Chondrocyte (in vitro differentiated cells): ENCODE results near the gene PFKP. TPM values are rescaled to one million over a fixed set of nuclear protein-coding genes. Genes with fewer than 3 reads are reported as not detected.

Source experiments
- DNase-seq: peaks from one replicate; pipeline ENCODE4 v3.0.0; 2021; ENCODE audit warnings: mixed read lengths, low spot score
- H3K27ac Mint-ChIP-seq: one replicate; pipeline ENCODE4 v1.8.0; 2021; ENCODE audit warnings: mild to moderate bottlenecking, moderate library complexity, mixed read lengths; ENCODE audit not compliant: unreplicated experiment
- H3K27me3 Mint-ChIP-seq: 2 replicates; pipeline ENCODE4 v1.8.0; 2021; ENCODE audit warnings: low read depth, mixed read lengths
- H3K36me3 Mint-ChIP-seq: 2 replicates; pipeline ENCODE4 v1.8.0; 2021; ENCODE audit warnings: low read depth, mixed read lengths
- H3K4me1 Mint-ChIP-seq: 2 replicates; pipeline ENCODE4 v1.8.0; 2021; ENCODE audit warnings: low read depth, mild to moderate bottlenecking, mixed read lengths
- H3K4me3 Mint-ChIP-seq: one replicate; pipeline ENCODE4 v1.8.0; 2021; ENCODE audit warnings: mild to moderate bottlenecking, moderate library complexity, mixed read lengths; ENCODE audit not compliant: unreplicated experiment
- H3K9me3 Mint-ChIP-seq: 2 replicates; pipeline ENCODE4 v1.8.0; 2021; ENCODE audit warnings: low read depth, mixed read lengths
- total RNA-seq: library from RNA; stranded (reverse); gene quantifications from 3 replicates; pipeline ENCODE4 v1.2.1, GENCODE V29; 2021
- TF ChIP-seq, protein P1 (sequence below): fragments of 200-600 bp; sonication (generic); IDR thresholded peaks from 2 replicates; pipeline ENCODE4 v1.5.0; 2021; ENCODE audit warnings: antibody characterized with exemption, mild to moderate bottlenecking, moderate library complexity

PFKP gene
- total RNA-seq, 1 donor from 2014 or later = 182 TPM

DNA sequence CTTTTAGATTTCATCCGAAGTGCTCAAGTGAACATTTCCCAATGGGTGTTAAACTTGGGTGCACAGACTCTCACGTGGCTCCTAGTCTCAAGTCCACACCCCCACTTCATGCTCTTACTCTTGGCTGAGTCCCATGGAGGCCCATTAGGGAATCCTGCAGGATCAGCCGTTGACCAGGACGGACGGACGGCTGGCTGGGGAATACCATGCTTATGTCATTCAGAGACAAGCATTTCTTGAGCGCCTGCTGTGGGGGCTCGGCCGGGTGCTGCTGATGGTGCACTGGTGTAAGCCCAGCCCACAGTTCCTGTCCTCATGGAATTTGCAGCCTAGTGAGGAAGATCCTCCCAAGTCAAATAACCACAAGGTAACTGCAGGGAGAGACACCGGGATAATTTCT is 60.6 kb downstream of the PFKP start:
- peaks cover 34% of the 10 kb centered on the region for H3K36me3 Mint-ChIP-seq

DNA sequence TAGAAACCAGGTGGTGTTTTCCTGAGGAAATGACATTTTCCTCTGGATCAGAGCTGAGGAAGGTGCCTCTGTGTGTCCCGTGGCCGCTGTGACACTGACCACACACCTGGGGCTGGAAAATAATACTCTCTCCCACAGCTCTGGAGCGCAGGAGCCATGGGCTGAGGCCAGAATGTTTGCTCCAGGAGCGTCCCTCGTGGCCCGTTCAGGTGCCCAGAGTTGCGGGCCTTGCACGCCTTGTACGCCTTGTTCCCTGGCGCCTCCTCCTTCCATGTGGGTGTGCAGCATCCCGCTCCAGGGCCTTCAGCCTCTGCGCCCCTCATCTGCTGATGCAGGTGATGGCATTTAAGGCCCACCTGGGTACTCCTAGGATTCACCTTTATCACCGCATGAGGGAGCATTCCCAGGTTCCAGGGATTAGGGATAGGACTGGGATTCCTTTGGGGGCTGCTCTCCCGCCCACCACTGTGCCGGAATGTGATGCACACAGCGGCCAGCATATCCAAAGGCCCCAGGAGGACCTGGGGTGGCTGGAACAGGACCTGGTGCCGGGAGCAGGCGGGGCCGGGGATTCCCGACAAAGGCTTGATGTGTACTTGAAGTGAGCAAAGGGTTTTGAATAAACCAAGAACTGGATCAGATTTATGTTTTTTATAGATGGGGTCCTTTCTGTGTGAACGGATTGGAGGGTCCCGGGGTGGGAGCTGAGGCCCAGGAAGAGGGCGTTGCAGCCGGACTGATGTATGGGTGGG is 61.2 kb downstream of the PFKP start:
- H3K4me1 Mint-ChIP-seq = peaks cover 22% of the 10 kb centered on the region
- H3K4me3 Mint-ChIP-seq = no peak overlapping the region
- H3K27me3 Mint-ChIP-seq = no peaks in the 10 kb centered on the region
- TF ChIP-seq, protein P1, sequence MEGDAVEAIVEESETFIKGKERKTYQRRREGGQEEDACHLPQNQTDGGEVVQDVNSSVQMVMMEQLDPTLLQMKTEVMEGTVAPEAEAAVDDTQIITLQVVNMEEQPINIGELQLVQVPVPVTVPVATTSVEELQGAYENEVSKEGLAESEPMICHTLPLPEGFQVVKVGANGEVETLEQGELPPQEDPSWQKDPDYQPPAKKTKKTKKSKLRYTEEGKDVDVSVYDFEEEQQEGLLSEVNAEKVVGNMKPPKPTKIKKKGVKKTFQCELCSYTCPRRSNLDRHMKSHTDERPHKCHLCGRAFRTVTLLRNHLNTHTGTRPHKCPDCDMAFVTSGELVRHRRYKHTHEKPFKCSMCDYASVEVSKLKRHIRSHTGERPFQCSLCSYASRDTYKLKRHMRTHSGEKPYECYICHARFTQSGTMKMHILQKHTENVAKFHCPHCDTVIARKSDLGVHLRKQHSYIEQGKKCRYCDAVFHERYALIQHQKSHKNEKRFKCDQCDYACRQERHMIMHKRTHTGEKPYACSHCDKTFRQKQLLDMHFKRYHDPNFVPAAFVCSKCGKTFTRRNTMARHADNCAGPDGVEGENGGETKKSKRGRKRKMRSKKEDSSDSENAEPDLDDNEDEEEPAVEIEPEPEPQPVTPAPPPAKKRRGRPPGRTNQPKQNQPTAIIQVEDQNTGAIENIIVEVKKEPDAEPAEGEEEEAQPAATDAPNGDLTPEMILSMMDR = no peak
- DNase-seq = no peak
- H3K36me3 Mint-ChIP-seq = peaks cover 34% of the 10 kb centered on the region
- H3K27ac Mint-ChIP-seq = peak overlapping the region; percentile 32
- H3K9me3 Mint-ChIP-seq = no peaks in the 10 kb centered on the region

More for the DNA sequence above, 60.6 kb downstream of the PFKP start:
- peaks cover 22% of the 10 kb centered on the region for H3K4me1 Mint-ChIP-seq
- no peak overlapping the region for H3K27ac Mint-ChIP-seq
- DNase-seq = no peak
- no peaks in the 10 kb centered on the region for H3K27me3 Mint-ChIP-seq
- TF ChIP-seq, protein P1 = no peak
- no peak overlapping the region for H3K4me3 Mint-ChIP-seq
- no peaks in the 10 kb centered on the region for H3K9me3 Mint-ChIP-seq

DNA sequence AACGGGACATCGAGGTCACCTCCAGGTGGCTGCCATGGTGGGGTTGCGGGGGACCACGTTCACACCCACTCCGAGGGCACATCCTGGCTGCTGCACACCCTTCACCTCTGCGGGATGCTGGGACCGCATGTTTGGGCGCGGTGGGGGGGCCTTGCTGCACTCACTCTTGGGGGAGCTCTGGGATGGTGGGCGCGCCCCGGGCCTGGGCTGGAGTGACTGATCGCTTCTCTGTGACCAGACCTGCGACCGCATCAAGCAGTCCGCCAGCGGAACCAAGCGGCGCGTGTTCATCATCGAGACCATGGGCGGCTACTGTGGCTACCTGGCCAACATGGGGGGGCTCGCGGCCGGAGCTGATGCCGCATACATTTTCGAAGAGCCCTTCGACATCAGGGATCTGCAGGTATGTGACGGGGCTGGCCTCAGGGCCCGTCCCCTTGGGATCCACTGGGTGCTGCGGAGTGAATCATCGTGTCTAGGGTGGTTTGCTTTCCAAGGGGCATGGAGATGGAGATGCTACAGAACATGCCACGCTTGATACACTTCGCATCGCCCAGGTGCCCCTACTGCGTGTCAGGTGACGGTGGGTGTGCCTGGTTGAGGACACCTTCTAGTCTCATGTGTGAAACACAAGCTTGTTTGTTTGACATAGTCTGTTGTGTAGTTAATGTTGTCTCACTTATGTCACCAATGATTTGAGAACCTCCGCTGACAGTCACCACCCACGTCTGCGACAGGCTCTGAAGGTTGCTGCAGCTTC is 62.4 kb downstream of the PFKP start:
- H3K27me3 Mint-ChIP-seq = no peaks in the 10 kb centered on the region
- peaks cover 22% of the 10 kb centered on the region for H3K4me1 Mint-ChIP-seq
- TF ChIP-seq, protein P1 = no peak
- no peaks in the 10 kb centered on the region for H3K9me3 Mint-ChIP-seq
- H3K27ac Mint-ChIP-seq = no peak overlapping the region
- no peak overlapping the region for H3K4me3 Mint-ChIP-seq
- no peak for DNase-seq
- H3K36me3 Mint-ChIP-seq = peaks cover 39% of the 10 kb centered on the region

DNA sequence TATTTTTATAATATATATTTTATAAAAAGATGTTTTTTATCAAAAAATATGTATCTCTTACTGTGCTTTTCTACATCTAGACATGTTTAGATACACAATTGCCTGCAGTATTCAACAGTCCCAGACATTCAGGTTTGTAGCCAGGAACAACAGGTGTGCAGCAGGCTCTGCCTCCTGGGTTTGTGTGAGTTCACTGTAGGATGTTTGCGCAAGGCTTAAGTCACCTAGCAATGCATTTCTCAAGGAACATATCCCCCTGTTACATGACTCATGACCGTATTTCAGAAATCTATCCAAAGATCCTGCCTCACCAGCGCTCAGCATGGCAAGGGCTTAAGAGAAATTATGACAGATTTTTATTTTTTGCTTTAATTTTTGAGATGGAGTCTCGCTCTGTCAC is 63.8 kb downstream of the PFKP start:
- no peaks in the 10 kb centered on the region for H3K27me3 Mint-ChIP-seq
- peaks cover 40% of the 10 kb centered on the region for H3K36me3 Mint-ChIP-seq
- no peaks in the 10 kb centered on the region for H3K9me3 Mint-ChIP-seq
- TF ChIP-seq, protein P1 = no peak
- DNase-seq = no peak
- peaks cover 16% of the 10 kb centered on the region for H3K4me1 Mint-ChIP-seq
- H3K27ac Mint-ChIP-seq = no peak overlapping the region
- no peak overlapping the region for H3K4me3 Mint-ChIP-seq
